H1 (cell line): ENCODE data around the gene PRR7. TPM values are rescaled to one million over a fixed set of nuclear protein-coding genes. Genes with fewer than 3 reads are reported as not detected.

ENCODE experiments used
- CTCF ChIA-PET: fragments of 300-600 bp; sonication (Branson Sonifier 250); formaldehyde crosslinking; loops from one replicate; lab custom pipeline; 2021; ENCODE audit not compliant: partially characterized antibody; lab: Charles Lee
- POLR2A ChIA-PET: fragments of 300-600 bp; sonication (Branson Sonifier 250); formaldehyde crosslinking; loops from one replicate; lab custom pipeline; 2021; ENCODE audit warnings: inconsistent platforms; ENCODE audit not compliant: partially characterized antibody; lab: Charles Lee
- DNase-seq, 2 experiments: peaks; one replicate each; pipeline versions ENCODE4 v3.0.0 to v3.0.0-alpha.2; 2010 to 2022; ENCODE audit warnings: low spot score in 2 of 2, low read depth in 1 of 2, mixed read lengths in 1 of 2
- FAIRE-seq: peaks from 2 replicates; lab custom pipeline; 2011; peaks lifted over from hg19 to GRCh38; lab: Jason Lieb, UNC
- H2AFZ ChIP-seq: 2 replicates; pipeline ENCODE4 v1.8.1; 2012; ENCODE audit warnings: low read length, inconsistent platforms
- H2AK5ac ChIP-seq: 2 replicates; pipeline ENCODE4 v1.6.1; 2013; ENCODE audit warnings: low read depth, low read length
- H2BK120ac ChIP-seq: replicated peaks from 2 replicates; pipeline ENCODE3; 2013; ENCODE audit warnings: low read depth, low read length, inconsistent platforms
- H2BK12ac ChIP-seq: 2 replicates; pipeline ENCODE4 v1.6.1; 2013; ENCODE audit warnings: low read depth, low read length
- H2BK15ac ChIP-seq: 2 replicates; pipeline ENCODE4 v1.6.1; 2013; ENCODE audit warnings: low read length
- H2BK20ac ChIP-seq: 2 replicates; pipeline ENCODE4 v1.6.1; 2013; ENCODE audit warnings: low read length
- H2BK5ac ChIP-seq: 2 replicates; pipeline ENCODE4 v1.6.1; 2013; ENCODE audit warnings: low read depth, low read length
- H3K14ac ChIP-seq: 2 replicates; pipeline ENCODE4 v1.6.1; 2013; ENCODE audit warnings: inconsistent platforms; ENCODE audit not compliant: insufficient read length
- H3K18ac ChIP-seq: 2 replicates; pipeline ENCODE4 v1.6.1; 2013; ENCODE audit warnings: low read length; ENCODE audit errors: extremely low read depth
- H3K23ac ChIP-seq: 2 replicates; pipeline ENCODE4 v1.6.1; 2013; ENCODE audit warnings: inconsistent platforms; ENCODE audit not compliant: insufficient read length
- H3K23me2 ChIP-seq: 2 replicates; pipeline ENCODE4 v1.6.1; 2013; ENCODE audit warnings: low read depth, low read length
- H3K27ac ChIP-seq: 2 replicates; pipeline ENCODE4 v1.6.1; 2011; ENCODE audit warnings: low read depth, low read length, inconsistent platforms
- H3K27me3 ChIP-seq, 4 experiments: replicated peaks in 1 of 4; 1 replicate in 1 of 4; 2 replicates in 3 of 4; pipeline versions ENCODE4 v1.6.1 to v1.8.1; 2011 to 2013; ENCODE audit warnings: low read length in 3 of 4, mild to moderate bottlenecking in 3 of 4, inconsistent platforms in 2 of 4, mixed read lengths in 2 of 4, moderate library complexity in 1 of 4; ENCODE audit not compliant: control insufficient read depth in 3 of 4, insufficient read depth in 3 of 4; ENCODE audit errors: extremely low read depth in 1 of 4
- H3K36me3 ChIP-seq, 4 experiments: 2 replicates each; pipeline versions ENCODE4 v1.6.1 to v1.8.1; 2011 to 2013; ENCODE audit warnings: mild to moderate bottlenecking in 4 of 4, low read length in 3 of 4, moderate library complexity in 2 of 4, control low read depth in 1 of 4, inconsistent platforms in 1 of 4; ENCODE audit not compliant: insufficient read depth in 4 of 4, control insufficient read depth in 2 of 4
- H3K4ac ChIP-seq: replicated peaks from 2 replicates; pipeline ENCODE3; 2013; ENCODE audit warnings: low read length, low read depth, mixed read lengths, inconsistent platforms; ENCODE audit not compliant: insufficient read length
- H3K4me1 ChIP-seq, 4 experiments: replicated peaks in 1 of 4; 1 replicate in 1 of 4; 2 replicates in 3 of 4; pipeline versions ENCODE4 v1.6.1 to v1.8.1; 2011 to 2013; ENCODE audit warnings: low read length in 3 of 4, inconsistent platforms in 2 of 4, mixed read lengths in 1 of 4; ENCODE audit not compliant: insufficient read depth in 4 of 4, control insufficient read depth in 3 of 4
- H3K4me2 ChIP-seq, 2 experiments: 2 replicates each; pipeline versions ENCODE4 v1.6.1 to v1.8.1; 2011 to 2013; ENCODE audit warnings: low read depth in 2 of 2, low read length in 2 of 2, control low read depth in 1 of 2, inconsistent platforms in 1 of 2, mild to moderate bottlenecking in 1 of 2; ENCODE audit not compliant: insufficient read depth in 1 of 2
- H3K4me3 ChIP-seq, 4 experiments: fragments of 200-600, 300-600 bp in 1 of 4; sonication (generic), shearing (Covaris generic), sonication (Bioruptor Twin) in 1 of 4; 2 replicates each; pipeline versions ENCODE4 v1.5.1 to v1.8.1; 2011 to 2016; ENCODE audit warnings: low read length in 4 of 4, low read depth in 3 of 4, control low read depth in 2 of 4, inconsistent platforms in 2 of 4, mild to moderate bottlenecking in 2 of 4, mixed read lengths in 1 of 4, moderate library complexity in 1 of 4; ENCODE audit not compliant: insufficient read depth in 2 of 4; ENCODE audit errors: extremely low read depth in 1 of 4
- H3K56ac ChIP-seq: replicated peaks from 2 replicates; pipeline ENCODE3; 2013; ENCODE audit warnings: low read depth, mild to moderate bottlenecking, mixed read lengths, low read length, inconsistent platforms; ENCODE audit not compliant: insufficient read length
- H3K79me1 ChIP-seq: 2 replicates; pipeline ENCODE4 v1.6.1; 2013; ENCODE audit warnings: low read depth, low read length, control low read depth
- H3K79me2 ChIP-seq, 2 experiments: 2 replicates each; pipeline versions ENCODE4 v1.6.1 to v1.8.1; 2012 to 2013; ENCODE audit warnings: low read length in 2 of 2, mild to moderate bottlenecking in 2 of 2, inconsistent platforms in 1 of 2; ENCODE audit not compliant: insufficient read depth in 2 of 2, control insufficient read depth in 1 of 2
- H3K9ac ChIP-seq, 4 experiments: replicated peaks in 1 of 4; 1 replicate in 1 of 4; 2 replicates in 3 of 4; pipeline versions ENCODE4 v1.6.1 to v1.8.1; 2011 to 2013; ENCODE audit warnings: low read depth in 3 of 4, low read length in 3 of 4, control low read depth in 2 of 4, mild to moderate bottlenecking in 2 of 4, moderate library complexity in 2 of 4, inconsistent platforms in 1 of 4; ENCODE audit errors: extremely low read depth in 1 of 4
- H3K9me3 ChIP-seq, 2 experiments: 2 replicates each; pipeline versions ENCODE4 v1.6.1 to v1.8.1; 2012 to 2013; ENCODE audit warnings: mild to moderate bottlenecking in 2 of 2, moderate library complexity in 2 of 2, control low read depth in 1 of 2, inconsistent platforms in 1 of 2, low read depth in 1 of 2, low read length in 1 of 2, mixed read lengths in 1 of 2; ENCODE audit not compliant: insufficient read depth in 2 of 2
- H4K20me1 ChIP-seq, 2 experiments: replicated peaks in 1 of 2; 2 replicates each; pipeline versions ENCODE3 to v1.8.1; 2011 to 2013; ENCODE audit warnings: inconsistent platforms in 2 of 2, low read length in 2 of 2, mild to moderate bottlenecking in 1 of 2; ENCODE audit not compliant: insufficient read depth in 2 of 2, control insufficient read depth in 1 of 2
- H4K5ac ChIP-seq: 2 replicates; pipeline ENCODE4 v1.6.1; 2013; ENCODE audit warnings: low read length, low read depth, mixed read lengths, inconsistent platforms; ENCODE audit not compliant: insufficient read length
- H4K8ac ChIP-seq: 2 replicates; pipeline ENCODE4 v1.8.0; 2013; ENCODE audit warnings: mild to moderate bottlenecking, moderate library complexity, low read length, inconsistent platforms; ENCODE audit not compliant: insufficient read depth; ENCODE audit errors: extremely low read depth
- H4K91ac ChIP-seq: replicated peaks from 2 replicates; pipeline ENCODE3; 2013; ENCODE audit warnings: low read length, mixed read lengths, inconsistent platforms; ENCODE audit not compliant: insufficient read length
- CTBP2 ChIP-seq: IDR thresholded peaks from 2 replicates; pipeline ENCODE4 v1.7.0; 2011; ENCODE audit warnings: borderline replicate concordance, mild to moderate bottlenecking, moderate library complexity, mixed read lengths, low read length; ENCODE audit not compliant: insufficient read depth, insufficient read length
- EZH2 ChIP-seq: fragments of 200-600 bp; sonication (generic); IDR thresholded peaks from 2 replicates; pipeline ENCODE4 v1.7.1; 2012; ENCODE audit warnings: low read depth, mild to moderate bottlenecking, moderate library complexity, low read length, inconsistent platforms; ENCODE audit not compliant: severe bottlenecking
- POLR2AphosphoS5 ChIP-seq: IDR thresholded peaks from 2 replicates; pipeline ENCODE4 v1.6.1; 2011; ENCODE audit warnings: low read depth, low read length
- WGBS, 2 experiments: shearing (Covaris generic) in 1 of 2; methylation state at CpG; one replicate each; pipeline versions ENCODE4 v1.1.6 to v1.1.7; 2013 to 2015; ENCODE audit warnings: low lambda C conversion rate in 2 of 2, mixed read lengths in 2 of 2, inconsistent platforms in 1 of 2, low coverage in 1 of 2, missing lambda C conversion rate in 1 of 2; ENCODE audit not compliant: insufficient replicate concordance in 2 of 2, insufficient coverage in 1 of 2, insufficient read length in 1 of 2; ENCODE audit errors: extremely low coverage in 1 of 2, missing lambda C conversion rate in 1 of 2; 5-methylcytosine and 5-hydroxymethylcytosine counted together
- polyA plus RNA-seq, 7 experiments: library from polyadenylated mRNA; depleted of rRNA in 3 of 7; stranded (reverse) in 5 of 7; unstranded in 2 of 7; fragments of >200 nt in 5 of 7; fragments of 200-250 nt in 2 of 7; gene quantifications; 1 replicate in 5 of 7; 2 replicates in 1 of 7; 4 replicates in 1 of 7; pipeline versions ENCODE4 v1.2.1 to v1.2.3, GENCODE V29; 2011 to 2013; ENCODE audit warnings: missing spikeins in 2 of 7, mixed read lengths in 2 of 7
- total RNA-seq: library from RNA; stranded (reverse); fragmentation: NEBNext Ultra II Directional; extraction: Animal tissue kit (Norgen Biotek cat#: 25700); gene quantifications from 2 replicates; pipeline ENCODE4 v1.2.1, GENCODE V29; 2021
- TF ChIP-seq, protein P1 (sequence below), 3 experiments: IDR thresholded peaks; 1 replicate in 2 of 3; 2 replicates in 1 of 3; pipeline versions ENCODE4 v1.5.1 to v1.6.1; 2011; ENCODE audit warnings: low read length in 3 of 3, mild to moderate bottlenecking in 3 of 3, inconsistent platforms in 2 of 3, low read depth in 1 of 3, moderate library complexity in 1 of 3; ENCODE audit not compliant: insufficient read depth in 1 of 3; ENCODE audit errors: control extremely low read depth in 1 of 3

PRR7 gene
- total and polyA plus RNA-seq, 2 of the 8 experiments (the other 6 are each of a cell fraction or from before 2014, with no cell fraction given) = 8.0 to 11.8 TPM

GRCh38 chr5:177496070-177496726, 49.6 kb downstream of the PRR7 start:
- Histone ChIP-seq H3K56ac (peak overlapping the region; percentile 70), H3K23me2 (peaks cover 10% of the 10 kb centered on the region), H3K9ac (peak overlapping the region; percentile 46 to 93 (median 84)), H3K4me2 (peak overlapping the region; percentile 88 to 91), H3K18ac (peak overlapping the region; percentile 91), H2BK20ac (no peak overlapping the region; the same call in 1 of the 2 replicates), H2BK5ac (peak overlapping the region; percentile 91; the same call in 1 of the 2 replicates), H4K8ac (peak overlapping the region; percentile 84; the same call in 1 of the 2 replicates), H2AFZ (no peak overlapping the region), H3K4me1 (peaks cover 0 to 30% (median 26%) of the 10 kb centered on the region in 4 experiments; a peak in 6 of 7 replicates), H2BK12ac (peak overlapping the region; percentile 85; the same call in 1 of the 2 replicates), H3K36me3 (peaks cover 0 to 6% (median 5%) of the 10 kb centered on the region in 4 experiments; a peak in 4 of 8 replicates), H3K79me1 (no peaks in the 10 kb centered on the region; the same call in 1 of the 2 replicates), H2BK120ac (peak overlapping the region; percentile 16), H3K4ac (peak overlapping the region; percentile 93), H3K27me3 (peaks cover 2 to 12% (median 11%) of the 10 kb centered on the region in 4 experiments; a peak in 6 of 7 replicates), H4K5ac (peak overlapping the region; percentile 89), H3K4me3 (peak overlapping the region; percentile 61 to 83 (median 68)), H3K79me2 (peaks cover 0 to 8% of the 10 kb centered on the region in 2 experiments; a peak in 1 of 4 replicates), H3K9me3 (no peaks in the 10 kb centered on the region), H4K20me1 (peaks cover 3 to 4% of the 10 kb centered on the region in 2 experiments), H3K14ac (no peak overlapping the region), H4K91ac (peak overlapping the region; percentile 88), H2AK5ac (0 out of 2 replicates have a peak overlapping the region, but pooled peaks have one; percentile 41), H2BK15ac (peak overlapping the region; percentile 49; the same call in 1 of the 2 replicates), H3K27ac (peak overlapping the region; percentile 98), H3K23ac (no peak overlapping the region)
- no peak for FAIRE-seq
- ChIA-PET CTCF (interaction anchor here (0.6 to 12.7 kb wide), 16 partner anchors 9 to 388 kb away, joined by 3 to 306 read pairs (median 4); partner anchors contain the start of genes DDX41, DOK3 and PDLIM7), POLR2A (interaction anchor here (0.6 to 67.5 kb wide), 21 partner anchors 16 to 684 kb away, joined by 3 to 3349 read pairs (median 3); partner anchors contain the start of genes B4GALT7, DBN1, DDX41 and DOK3)
- WGBS, 2 experiments = 41% methylated on average over 12 of the region's 12 CpGs; no CpG with 5 or more reads in 1 of the 2 experiments
- DNase-seq = peak in 1 of 2 experiments; percentile 71
- peak; percentile 6; the same call in 1 of the 2 replicates for TF ChIP-seq POLR2AphosphoS5
- TF ChIP-seq EZH2 = no peak
- TF ChIP-seq, protein P1, sequence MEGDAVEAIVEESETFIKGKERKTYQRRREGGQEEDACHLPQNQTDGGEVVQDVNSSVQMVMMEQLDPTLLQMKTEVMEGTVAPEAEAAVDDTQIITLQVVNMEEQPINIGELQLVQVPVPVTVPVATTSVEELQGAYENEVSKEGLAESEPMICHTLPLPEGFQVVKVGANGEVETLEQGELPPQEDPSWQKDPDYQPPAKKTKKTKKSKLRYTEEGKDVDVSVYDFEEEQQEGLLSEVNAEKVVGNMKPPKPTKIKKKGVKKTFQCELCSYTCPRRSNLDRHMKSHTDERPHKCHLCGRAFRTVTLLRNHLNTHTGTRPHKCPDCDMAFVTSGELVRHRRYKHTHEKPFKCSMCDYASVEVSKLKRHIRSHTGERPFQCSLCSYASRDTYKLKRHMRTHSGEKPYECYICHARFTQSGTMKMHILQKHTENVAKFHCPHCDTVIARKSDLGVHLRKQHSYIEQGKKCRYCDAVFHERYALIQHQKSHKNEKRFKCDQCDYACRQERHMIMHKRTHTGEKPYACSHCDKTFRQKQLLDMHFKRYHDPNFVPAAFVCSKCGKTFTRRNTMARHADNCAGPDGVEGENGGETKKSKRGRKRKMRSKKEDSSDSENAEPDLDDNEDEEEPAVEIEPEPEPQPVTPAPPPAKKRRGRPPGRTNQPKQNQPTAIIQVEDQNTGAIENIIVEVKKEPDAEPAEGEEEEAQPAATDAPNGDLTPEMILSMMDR (IDR thresholded peaks at IDR 0.05; ENCODE audit: control extremely low read depth in 1 of 3, insufficient read depth in 1 of 3, low read depth in 1 of 3, low read length in 3 of 3) = peak in 1 of 3 experiments; percentile 61; a peak in 2 of 4 replicates
- no peak for TF ChIP-seq CTBP2
